Measurements from ENCODE around the gene SLAIN1.

The SLAIN1 gene

GRCh38 chr13:77716692-77717091 is 19.2 kb downstream of the SLAIN1 start:
- Histone ChIP-seq H3K4me3 (ENCODE audit: low read depth, low read length) (no peak overlapping the region), H3K36me3 (replicated peaks) (no peaks in the 10 kb centered on the region), H3K27me3 (replicated peaks) (no peaks in the 10 kb centered on the region), H3K27ac (no peak overlapping the region)
- no peak for TF ChIP-seq CTCF (IDR thresholded peaks at IDR 0.05; ENCODE audit: low read depth, low read length, missing control alignments)
- in situ Hi-C loops (cut with HindIII; ENCODE audit: low pct_ligation_motif_present, low sequenced_read_pairs): no loop called here
- DNase-seq: no peak

GRCh38 chr13:77717508-77717907 is 20.0 kb downstream of the SLAIN1 start:
- no peak for DNase-seq
- H3K27me3 ChIP-seq (replicated peaks): no peaks in the 10 kb centered on the region
- TF ChIP-seq CTCF (IDR thresholded peaks at IDR 0.05; ENCODE audit: low read depth, low read length, missing control alignments): no peak
- in situ Hi-C loops (cut with HindIII; ENCODE audit: low pct_ligation_motif_present, low sequenced_read_pairs): no loop called here
- no peak overlapping the region for H3K4me3 ChIP-seq (ENCODE audit: low read depth, low read length)
- H3K36me3 ChIP-seq (replicated peaks): no peaks in the 10 kb centered on the region
- no peak overlapping the region for H3K27ac ChIP-seq

GRCh38 chr13:77719128-77719527 is 21.6 kb downstream of the SLAIN1 start:
- H3K4me3 ChIP-seq (ENCODE audit: low read depth, low read length): no peak overlapping the region
- no peaks in the 10 kb centered on the region for H3K36me3 ChIP-seq (replicated peaks)
- in situ Hi-C loops (cut with HindIII; ENCODE audit: low pct_ligation_motif_present, low sequenced_read_pairs): no loop called here
- no peak overlapping the region for H3K27ac ChIP-seq
- no peak for DNase-seq
- no peaks in the 10 kb centered on the region for H3K27me3 ChIP-seq (replicated peaks)
- TF ChIP-seq CTCF (IDR thresholded peaks at IDR 0.05; ENCODE audit: low read depth, low read length, missing control alignments): no peak

- Histone ChIP-seq H3K4me3 (ENCODE audit: low read depth, low read length) (no peak overlapping the region), H3K27me3 (replicated peaks) (no peaks in the 10 kb centered on the region), H3K36me3 (replicated peaks) (no peaks in the 10 kb centered on the region), H3K27ac (no peak overlapping the region)
- DNase-seq: no peak
- in situ Hi-C loops (cut with HindIII; ENCODE audit: low pct_ligation_motif_present, low sequenced_read_pairs): no loop called here
- TF ChIP-seq CTCF (IDR thresholded peaks at IDR 0.05; ENCODE audit: low read depth, low read length, missing control alignments): no peak
Observed at GRCh38 chr13:77720988-77721387, 23.5 kb downstream of the SLAIN1 start.

- Histone ChIP-seq H3K4me3 (ENCODE audit: low read depth, low read length) (no peak overlapping the region), H3K27ac (no peak overlapping the region), H3K36me3 (replicated peaks) (no peaks in the 10 kb centered on the region), H3K27me3 (replicated peaks) (no peaks in the 10 kb centered on the region)
- in situ Hi-C loops (cut with HindIII; ENCODE audit: low pct_ligation_motif_present, low sequenced_read_pairs): no loop called here
- no peak for DNase-seq
- no peak for TF ChIP-seq CTCF (IDR thresholded peaks at IDR 0.05; ENCODE audit: low read depth, low read length, missing control alignments)
Observed at GRCh38 chr13:77724092-77724491, 26.6 kb downstream of the SLAIN1 start.

GRCh38 chr13:77725071-77725470 is 27.6 kb downstream of the SLAIN1 start:
- no peak for TF ChIP-seq CTCF (IDR thresholded peaks at IDR 0.05; ENCODE audit: low read depth, low read length, missing control alignments)
- in situ Hi-C loops (cut with HindIII; ENCODE audit: low pct_ligation_motif_present, low sequenced_read_pairs): no loop called here
- no peak overlapping the region for H3K27ac ChIP-seq
- no peak overlapping the region for H3K4me3 ChIP-seq (ENCODE audit: low read depth, low read length)
- DNase-seq: no peak
- no peaks in the 10 kb centered on the region for H3K27me3 ChIP-seq (replicated peaks)
- no peaks in the 10 kb centered on the region for H3K36me3 ChIP-seq (replicated peaks)

All from brain microvascular endothelial cell (primary cell).